ENCODE results near the gene EPN3.

Gene EPN3

GRCh38 chr17:50583641-50584040 lies 51.1 kb downstream of the EPN3 start:
- no peak for TF ChIP-seq ZFX (IDR thresholded peaks at IDR 0.05; ENCODE audit: borderline replicate concordance)
- no peak for TF ChIP-seq CTCF (IDR thresholded peaks at IDR 0.05)
- H3K27ac ChIP-seq = no peak overlapping the region

- H3K27ac ChIP-seq = no peak overlapping the region
- TF ChIP-seq ZFX (IDR thresholded peaks at IDR 0.05; ENCODE audit: borderline replicate concordance) (no peak), CTCF (IDR thresholded peaks at IDR 0.05) (no peak)
Measured at GRCh38 chr17:50584116-50584515, 51.6 kb downstream of the EPN3 start.

- TF ChIP-seq ZFX (IDR thresholded peaks at IDR 0.05; ENCODE audit: borderline replicate concordance) (no peak), CTCF (IDR thresholded peaks at IDR 0.05) (no peak)
Measured at GRCh38 chr17:50584749-50585148, 52.2 kb downstream of the EPN3 start.

GRCh38 chr17:50585346-50585745 lies 52.8 kb downstream of the EPN3 start:
- H3K27ac ChIP-seq = no peak overlapping the region
- TF ChIP-seq ZFX (IDR thresholded peaks at IDR 0.05; ENCODE audit: borderline replicate concordance) (no peak), CTCF (IDR thresholded peaks at IDR 0.05) (no peak)

More at GRCh38 chr17:50584749-50585148, 52.2 kb downstream of the EPN3 start:
- H3K27ac ChIP-seq = no peak overlapping the region

- TF ChIP-seq CTCF (IDR thresholded peaks at IDR 0.05) (no peak), ZFX (IDR thresholded peaks at IDR 0.05; ENCODE audit: borderline replicate concordance) (no peak)
- H3K27ac ChIP-seq = no peak overlapping the region
Measured at GRCh38 chr17:50585891-50586290, 53.4 kb downstream of the EPN3 start.

GRCh38 chr17:50586421-50587247 lies 54.1 kb downstream of the EPN3 start:
- no peak overlapping the region for H3K27ac ChIP-seq
- no peak for TF ChIP-seq ZFX (IDR thresholded peaks at IDR 0.05; ENCODE audit: borderline replicate concordance)
- no peak for TF ChIP-seq CTCF (IDR thresholded peaks at IDR 0.05)

GRCh38 chr17:50587571-50587970 lies 55.0 kb downstream of the EPN3 start:
- no peak overlapping the region for H3K27ac ChIP-seq
- TF ChIP-seq CTCF (IDR thresholded peaks at IDR 0.05) (no peak), ZFX (IDR thresholded peaks at IDR 0.05; ENCODE audit: borderline replicate concordance) (no peak)
